ENCODE measurements around the gene FAM170B. TPM values are rescaled to one million over a fixed set of nuclear protein-coding genes. Genes with fewer than 3 reads are reported as not detected.

The FAM170B gene
- total and polyA plus RNA-seq, 2 donors (not counting 3 experiments of a cell fraction or from before 2014, with no cell fraction given): not detected

DNA sequence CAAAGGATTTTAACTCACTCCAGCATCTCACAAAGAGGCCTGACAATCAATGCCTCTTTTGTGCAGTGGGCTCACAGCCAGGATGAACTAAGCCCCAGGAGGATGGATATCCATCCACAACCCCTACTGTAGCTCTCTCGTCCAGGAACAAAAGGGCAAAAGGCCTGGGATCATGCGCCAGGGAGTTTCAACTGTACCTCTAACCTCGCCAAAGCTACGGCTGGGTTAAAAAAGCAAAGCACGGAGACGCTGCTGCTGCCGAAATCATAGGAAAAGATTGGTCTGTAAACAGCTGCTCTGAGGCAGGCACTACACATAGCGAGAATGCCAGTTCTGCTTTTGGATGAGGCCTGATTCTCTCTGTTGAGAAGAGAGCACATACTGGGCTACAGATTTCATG is 50.6 kb downstream of the FAM170B start:
- no TSS peak for BruUV-seq (replicated peaks)
- Histone ChIP-seq H3K4me1 (ENCODE audit: control insufficient read depth, extremely low read depth, insufficient read depth, low read length) (no peaks in the 10 kb centered on the region), H4K20me1 (replicated peaks; ENCODE audit: control insufficient read depth, extremely low read depth, insufficient read depth, low read length) (no peaks in the 10 kb centered on the region), H3K9me3 (replicated peaks; ENCODE audit: control insufficient read depth, insufficient read depth, low read length) (no peaks in the 10 kb centered on the region), H2AFZ (ENCODE audit: low read depth, low read length) (no peak overlapping the region), H3K9ac (replicated peaks; ENCODE audit: extremely low read depth, insufficient read depth, low read length) (no peak overlapping the region), H3K27me3 (ENCODE audit: control insufficient read depth in 2 of 2, insufficient read depth in 2 of 2, low read length in 2 of 2) (peaks cover 0 to 2% of the 10 kb centered on the region in 2 experiments), H3K27ac (ENCODE audit: insufficient read depth, low read depth, low read length) (no peak overlapping the region), H3K36me3 (ENCODE audit: control insufficient read depth in 2 of 2, extremely low read depth in 1 of 2, insufficient read depth in 2 of 2, low read length in 2 of 2) (no peaks in the 10 kb centered on the region), H3K9me1 (replicated peaks; ENCODE audit: control insufficient read depth, extremely low read depth, insufficient read depth, low read length) (no peaks in the 10 kb centered on the region), H3K4me2 (ENCODE audit: insufficient read depth, low read length) (no peak overlapping the region), H3K4me3 (replicated peaks in 1 of 3; ENCODE audit: insufficient read depth in 1 of 3, low read depth in 1 of 3, low read length in 3 of 3) (no peak overlapping the region), H3K79me2 (ENCODE audit: control insufficient read depth, insufficient read depth, low read length) (no peaks in the 10 kb centered on the region)
- FAIRE-seq (no peak), DNase-seq (ENCODE audit: low read depth, low spot score) (no peak)
- ChIA-PET CTCF (no interaction called here), POLR2A (no interaction called here)
- dilution Hi-C loops (cut with MboI; ENCODE audit: extremely low pct_ligation_motif_present, low sequenced_read_pairs) (no loop called here), intact Hi-C loops (cut with micrococcal nuclease) (no loop called here)
- TF ChIP-seq FOS (IDR thresholded peaks at IDR 0.05; ENCODE audit: borderline replicate concordance, insufficient read depth, low read length): no peak
- no peak for TF ChIP-seq EZH2 (IDR thresholded peaks at IDR 0.05; ENCODE audit: borderline replicate concordance, low read depth, low read length, severe bottlenecking)
- no peak for TF ChIP-seq MAX (IDR thresholded peaks at IDR 0.05; ENCODE audit: insufficient read depth, insufficient read length)
- TF ChIP-seq, protein P1, sequence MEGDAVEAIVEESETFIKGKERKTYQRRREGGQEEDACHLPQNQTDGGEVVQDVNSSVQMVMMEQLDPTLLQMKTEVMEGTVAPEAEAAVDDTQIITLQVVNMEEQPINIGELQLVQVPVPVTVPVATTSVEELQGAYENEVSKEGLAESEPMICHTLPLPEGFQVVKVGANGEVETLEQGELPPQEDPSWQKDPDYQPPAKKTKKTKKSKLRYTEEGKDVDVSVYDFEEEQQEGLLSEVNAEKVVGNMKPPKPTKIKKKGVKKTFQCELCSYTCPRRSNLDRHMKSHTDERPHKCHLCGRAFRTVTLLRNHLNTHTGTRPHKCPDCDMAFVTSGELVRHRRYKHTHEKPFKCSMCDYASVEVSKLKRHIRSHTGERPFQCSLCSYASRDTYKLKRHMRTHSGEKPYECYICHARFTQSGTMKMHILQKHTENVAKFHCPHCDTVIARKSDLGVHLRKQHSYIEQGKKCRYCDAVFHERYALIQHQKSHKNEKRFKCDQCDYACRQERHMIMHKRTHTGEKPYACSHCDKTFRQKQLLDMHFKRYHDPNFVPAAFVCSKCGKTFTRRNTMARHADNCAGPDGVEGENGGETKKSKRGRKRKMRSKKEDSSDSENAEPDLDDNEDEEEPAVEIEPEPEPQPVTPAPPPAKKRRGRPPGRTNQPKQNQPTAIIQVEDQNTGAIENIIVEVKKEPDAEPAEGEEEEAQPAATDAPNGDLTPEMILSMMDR (IDR thresholded peaks at IDR 0.05; ENCODE audit: extremely low read depth in 1 of 2, insufficient read depth in 1 of 2, low read depth in 1 of 2, low read length in 2 of 2): no peak
- no peak for TF ChIP-seq POLR2A (IDR thresholded peaks at IDR 0.05; ENCODE audit: low read depth, low read length)
- no peak for TF ChIP-seq GATA2 (IDR thresholded peaks at IDR 0.05; ENCODE audit: insufficient read depth, insufficient read length, low read depth, low read length)
- TF ChIP-seq MYC (IDR thresholded peaks at IDR 0.05; ENCODE audit: low read depth, low read length): no peak
- TF ChIP-seq JUN (IDR thresholded peaks at IDR 0.05; ENCODE audit: borderline replicate concordance, insufficient read depth, insufficient read length, low read depth): no peak
- TF ChIP-seq POLR2AphosphoS5 (IDR thresholded peaks at IDR 0.05; ENCODE audit: insufficient read depth, low read depth, low read length): no peak

All from endothelial cell of umbilical vein (primary cell).